T-helper 17 cell (primary cell): ENCODE measurements around the gene BRSK2. TPM values are rescaled to one million over a fixed set of nuclear protein-coding genes. Genes with fewer than 3 reads are reported as not detected.

Experiments used
- ATAC-seq: fragments of 150-1000 bp; cut with Tn5 transposase; 2 replicates; pipeline ENCODE4 v1.10.0; 2021; ENCODE audit warnings: mild to moderate bottlenecking, moderate library complexity
- DNase-seq, 3 donors: peaks; one replicate each; pipeline versions ENCODE4 v3.0.0 to v3.0.0-alpha.2; 2020 to 2021
- H3K9me3 ChIP-seq: one replicate; pipeline ENCODE4 v1.7.0; 2013; ENCODE audit warnings: low read length, mild to moderate bottlenecking; ENCODE audit not compliant: control insufficient read depth, poor library complexity, severe bottlenecking
- H3K27ac Mint-ChIP-seq: one replicate; pipeline ENCODE4 v1.8.0; 2022; ENCODE audit warnings: mild to moderate bottlenecking, moderate library complexity, mixed read lengths
- H3K27me3 Mint-ChIP-seq: one replicate; pipeline ENCODE4 v1.8.0; 2022; ENCODE audit warnings: mixed read lengths
- H3K36me3 Mint-ChIP-seq: one replicate; pipeline ENCODE4 v1.8.0; 2022; ENCODE audit warnings: low read depth, mixed read lengths
- H3K4me1 Mint-ChIP-seq: one replicate; pipeline ENCODE4 v1.8.0; 2022; ENCODE audit warnings: mild to moderate bottlenecking, mixed read lengths
- H3K4me3 Mint-ChIP-seq: one replicate; pipeline ENCODE4 v1.8.0; 2022; ENCODE audit warnings: mild to moderate bottlenecking, moderate library complexity, mixed read lengths
- total RNA-seq, 4 donors: library from RNA in 2 of 4; stranded (reverse) in 2 of 4; gene quantifications; one replicate each; pipeline ENCODE4 v1.2.3 and lab custom pipeline; 2022 to 2026

The BRSK2 gene
- total RNA-seq, 2 donors from 2014 or later: 0.23 to 0.25 TPM

- peaks cover 62% of the 10 kb centered on the region for H3K4me1 Mint-ChIP-seq
- no peak for DNase-seq
- H3K27ac Mint-ChIP-seq: no peak overlapping the region
- no peaks in the 10 kb centered on the region for H3K9me3 ChIP-seq
- H3K4me3 Mint-ChIP-seq: peak overlapping the region; percentile 59
- H3K36me3 Mint-ChIP-seq: peaks cover 9% of the 10 kb centered on the region
- H3K27me3 Mint-ChIP-seq: no peaks in the 10 kb centered on the region
- ATAC-seq: no peak
Observed at GRCh38 chr11:1498262-1498661, 108.5 kb downstream of the BRSK2 start.

GRCh38 chr11:1499261-1499890 is 109.6 kb downstream of the BRSK2 start:
- Mint-ChIP-seq H3K4me1 (peaks cover 55% of the 10 kb centered on the region), H3K27ac (no peak overlapping the region), H3K4me3 (no peak overlapping the region), H3K36me3 (peaks cover 9% of the 10 kb centered on the region), H3K27me3 (no peaks in the 10 kb centered on the region)
- DNase-seq: no peak
- H3K9me3 ChIP-seq: no peaks in the 10 kb centered on the region
- no peak for ATAC-seq

- no peak overlapping the region for H3K27ac Mint-ChIP-seq
- no peak overlapping the region for H3K4me3 Mint-ChIP-seq
- H3K27me3 Mint-ChIP-seq: no peaks in the 10 kb centered on the region
- H3K36me3 Mint-ChIP-seq: peaks cover 9% of the 10 kb centered on the region
- peaks cover 51% of the 10 kb centered on the region for H3K4me1 Mint-ChIP-seq
- DNase-seq (no peak), ATAC-seq (no peak)
- H3K9me3 ChIP-seq: no peaks in the 10 kb centered on the region
Observed at GRCh38 chr11:1499899-1500298, 110.2 kb downstream of the BRSK2 start.

- H3K4me3 Mint-ChIP-seq: no peak overlapping the region
- H3K9me3 ChIP-seq: no peaks in the 10 kb centered on the region
- no peak overlapping the region for H3K27ac Mint-ChIP-seq
- ATAC-seq (no peak), DNase-seq (no peak)
- peaks cover 50% of the 10 kb centered on the region for H3K4me1 Mint-ChIP-seq
- H3K36me3 Mint-ChIP-seq: peaks cover 9% of the 10 kb centered on the region
- no peaks in the 10 kb centered on the region for H3K27me3 Mint-ChIP-seq
Observed at GRCh38 chr11:1500466-1501420, 111.0 kb downstream of the BRSK2 start.

GRCh38 chr11:1501421-1502167 is 111.9 kb downstream of the BRSK2 start:
- no peak for DNase-seq
- H3K27ac Mint-ChIP-seq: no peak overlapping the region

GRCh38 chr11:1502168-1502953 is 112.6 kb downstream of the BRSK2 start:
- H3K4me1 Mint-ChIP-seq: peaks cover 39% of the 10 kb centered on the region
- H3K27me3 Mint-ChIP-seq: no peaks in the 10 kb centered on the region
- H3K4me3 Mint-ChIP-seq: no peak overlapping the region
- no peaks in the 10 kb centered on the region for H3K9me3 ChIP-seq
- peaks cover 9% of the 10 kb centered on the region for H3K36me3 Mint-ChIP-seq
- DNase-seq (no peak), ATAC-seq (no peak)
- H3K27ac Mint-ChIP-seq: no peak overlapping the region

More at GRCh38 chr11:1501421-1502167, 111.9 kb downstream of the BRSK2 start:
- H3K4me1 Mint-ChIP-seq: peaks cover 45% of the 10 kb centered on the region
- no peak for ATAC-seq
- no peaks in the 10 kb centered on the region for H3K27me3 Mint-ChIP-seq
- H3K4me3 Mint-ChIP-seq: no peak overlapping the region
- H3K36me3 Mint-ChIP-seq: peaks cover 9% of the 10 kb centered on the region
- no peaks in the 10 kb centered on the region for H3K9me3 ChIP-seq

GRCh38 chr11:1502954-1503707 is 113.4 kb downstream of the BRSK2 start:
- DNase-seq: no peak
- H3K27me3 Mint-ChIP-seq: no peaks in the 10 kb centered on the region

GRCh38 chr11:1503708-1504104 is 114.0 kb downstream of the BRSK2 start:
- ATAC-seq (no peak), DNase-seq (no peak)
- peak overlapping the region; percentile 63 for H3K27ac Mint-ChIP-seq
- H3K4me1 Mint-ChIP-seq: peaks cover 32% of the 10 kb centered on the region
- H3K4me3 Mint-ChIP-seq: no peak overlapping the region
- peaks cover 9% of the 10 kb centered on the region for H3K36me3 Mint-ChIP-seq
- H3K27me3 Mint-ChIP-seq: no peaks in the 10 kb centered on the region
- no peaks in the 10 kb centered on the region for H3K9me3 ChIP-seq

More at GRCh38 chr11:1502954-1503707, 113.4 kb downstream of the BRSK2 start:
- Mint-ChIP-seq H3K4me3 (no peak overlapping the region), H3K36me3 (peaks cover 9% of the 10 kb centered on the region), H3K27ac (peak overlapping the region; percentile 63), H3K4me1 (peaks cover 37% of the 10 kb centered on the region)
- H3K9me3 ChIP-seq: no peaks in the 10 kb centered on the region
- no peak for ATAC-seq

- DNase-seq (no peak), ATAC-seq (no peak)
- Mint-ChIP-seq H3K27ac (peak overlapping the region; percentile 63), H3K4me1 (peaks cover 30% of the 10 kb centered on the region), H3K36me3 (peaks cover 7% of the 10 kb centered on the region), H3K4me3 (no peak overlapping the region), H3K27me3 (no peaks in the 10 kb centered on the region)
- H3K9me3 ChIP-seq: no peaks in the 10 kb centered on the region
Observed at GRCh38 chr11:1504138-1504537, 114.4 kb downstream of the BRSK2 start.

- Mint-ChIP-seq H3K27ac (no peak overlapping the region), H3K36me3 (peaks cover 7% of the 10 kb centered on the region), H3K27me3 (no peaks in the 10 kb centered on the region), H3K4me1 (peaks cover 35% of the 10 kb centered on the region), H3K4me3 (no peak overlapping the region)
- no peaks in the 10 kb centered on the region for H3K9me3 ChIP-seq
- no peak for DNase-seq
- no peak for ATAC-seq
Observed at GRCh38 chr11:1504581-1505290, 115.0 kb downstream of the BRSK2 start.

GRCh38 chr11:1505480-1505879 is 115.7 kb downstream of the BRSK2 start:
- DNase-seq: no peak
- Mint-ChIP-seq H3K4me3 (no peak overlapping the region), H3K4me1 (peaks cover 30% of the 10 kb centered on the region), H3K27me3 (no peaks in the 10 kb centered on the region), H3K27ac (no peak overlapping the region), H3K36me3 (peaks cover 2% of the 10 kb centered on the region)
- no peak for ATAC-seq
- H3K9me3 ChIP-seq: no peaks in the 10 kb centered on the region
